IMR-90 (cell line): Measurements from ENCODE around the gene ZNF732. TPM values are rescaled to one million over a fixed set of nuclear protein-coding genes. Genes with fewer than 3 reads are reported as not detected.
"Not testable (repeated sequence)": the region's sequence is repeated elsewhere in the genome, so short reads cannot be mapped to it uniquely, and the experiment has no call there.

Experiments used
- ATAC-seq: fragments of 200-7000 bp; cut with Tn5 transposase; 2 replicates; pipeline ENCODE4 v1.9.1; 2020; ENCODE audit warnings: low read depth, mild to moderate bottlenecking, moderate library complexity
- BruUV-seq: library from RNA; stranded (reverse); fragments of 400-500 nt; replicated peaks from 2 replicates; lab custom pipeline; 2021; lab: Mats Ljungman, UMichigan
- CTCF ChIA-PET: fragments of 300-600 bp; formaldehyde crosslinking; extraction: SDS; loops from one replicate; lab custom pipeline; 2021; ENCODE audit warnings: antibody characterized with exemption; lab: Yijun Ruan, JAX
- POLR2A ChIA-PET: fragments of 300-600 bp; sonication (Branson Sonifier 250); formaldehyde crosslinking; loops from one replicate; lab custom pipeline; 2022; ENCODE audit warnings: antibody characterized with exemption; ENCODE audit not compliant: unreplicated experiment; lab: Charles Lee
- DNase-seq: peaks from one replicate; pipeline ENCODE4 v3.0.0; 2013
- H2AFZ ChIP-seq: replicated peaks from 2 replicates; pipeline ENCODE3; 2013; ENCODE audit warnings: low read length, mild to moderate bottlenecking; ENCODE audit not compliant: poor library complexity
- H2AK5ac ChIP-seq: 2 replicates; pipeline ENCODE4 v1.6.1; 2013; ENCODE audit warnings: low read depth, low read length, inconsistent platforms
- H2AK9ac ChIP-seq: replicated peaks from 2 replicates; pipeline ENCODE3; 2013; ENCODE audit warnings: mild to moderate bottlenecking, low read depth, low read length, moderate library complexity; ENCODE audit not compliant: poor library complexity
- H2BK120ac ChIP-seq: 2 replicates; pipeline ENCODE4 v1.6.1; 2013; ENCODE audit warnings: low read depth, low read length, inconsistent platforms
- H2BK15ac ChIP-seq: 3 replicates; pipeline ENCODE4 v1.6.1; 2013; ENCODE audit warnings: low read depth, low read length, inconsistent platforms
- H2BK20ac ChIP-seq: 2 replicates; pipeline ENCODE4 v1.6.1; 2013; ENCODE audit warnings: low read depth, mild to moderate bottlenecking, inconsistent platforms, low read length, moderate library complexity
- H2BK5ac ChIP-seq: 2 replicates; pipeline ENCODE4 v1.6.1; 2013; ENCODE audit warnings: mild to moderate bottlenecking, low read depth, low read length, inconsistent platforms; ENCODE audit not compliant: poor library complexity, severe bottlenecking
- H3K14ac ChIP-seq: replicated peaks from 2 replicates; pipeline ENCODE4 v1.6.1; 2013; ENCODE audit warnings: low read depth, low read length, inconsistent platforms
- H3K18ac ChIP-seq: 2 replicates; pipeline ENCODE4 v1.6.1; 2013; ENCODE audit warnings: low read depth, low read length, control low read depth
- H3K23ac ChIP-seq: 2 replicates; pipeline ENCODE4 v1.6.1; 2013; ENCODE audit warnings: low read depth, low read length, inconsistent platforms
- H3K27ac ChIP-seq: 2 replicates; pipeline ENCODE4 v1.5.1; 2013; ENCODE audit warnings: mild to moderate bottlenecking, control low read depth, low read length; ENCODE audit not compliant: insufficient read depth
- H3K27me3 ChIP-seq: 2 replicates; pipeline ENCODE4 v1.6.1; 2013; ENCODE audit warnings: low read length; ENCODE audit not compliant: control insufficient read depth, insufficient read depth
- H3K36me3 ChIP-seq: 2 replicates; pipeline ENCODE4 v1.6.1; 2013; ENCODE audit warnings: low read length, mixed read lengths; ENCODE audit not compliant: control insufficient read depth, insufficient read depth
- H3K4ac ChIP-seq: 2 replicates; pipeline ENCODE4 v1.6.1; 2013; ENCODE audit warnings: low read depth, low read length, inconsistent platforms
- H3K4me1 ChIP-seq: 2 replicates; pipeline ENCODE4 v1.6.1; 2013; ENCODE audit warnings: low read length, mixed read lengths; ENCODE audit not compliant: control insufficient read depth, insufficient read depth
- H3K4me2 ChIP-seq: 2 replicates; pipeline ENCODE4 v1.6.1; 2013; ENCODE audit warnings: low read depth, mild to moderate bottlenecking, control low read depth, low read length, moderate library complexity
- H3K4me3 ChIP-seq: 2 replicates; pipeline ENCODE4 v1.5.1; 2013; ENCODE audit warnings: low read depth, mild to moderate bottlenecking, control low read depth, low read length, moderate library complexity; ENCODE audit not compliant: insufficient read depth
- H3K56ac ChIP-seq: 2 replicates; pipeline ENCODE4 v1.6.1; 2013; ENCODE audit warnings: low read length, inconsistent platforms; ENCODE audit not compliant: insufficient read depth; ENCODE audit errors: extremely low read depth
- H3K79me1 ChIP-seq, 2 experiments: 2 replicates each; pipeline ENCODE4 v1.6.1; 2013; ENCODE audit warnings: low read length in 2 of 2, inconsistent platforms in 1 of 2, low read depth in 1 of 2
- H3K9ac ChIP-seq: 2 replicates; pipeline ENCODE4 v1.6.1; 2013; ENCODE audit warnings: low read depth, low read length, control low read depth
- H3K9me1 ChIP-seq: 2 replicates; pipeline ENCODE4 v1.6.1; 2013; ENCODE audit warnings: low read length, inconsistent platforms; ENCODE audit not compliant: insufficient read depth
- H3K9me3 ChIP-seq: 2 replicates; pipeline ENCODE4 v1.6.1; 2013; ENCODE audit warnings: low read length; ENCODE audit not compliant: control insufficient read depth, insufficient read depth
- H4K20me1 ChIP-seq: 2 replicates; pipeline ENCODE4 v1.6.1; 2013; ENCODE audit warnings: low read length, inconsistent platforms; ENCODE audit not compliant: insufficient read depth
- H4K5ac ChIP-seq: 2 replicates; pipeline ENCODE4 v1.6.1; 2013; ENCODE audit warnings: mild to moderate bottlenecking, low read depth, low read length, control low read depth
- H4K8ac ChIP-seq, 2 experiments: 2 replicates each; pipeline ENCODE4 v1.6.1; 2013; ENCODE audit warnings: low read depth in 2 of 2, low read length in 2 of 2, control low read depth in 1 of 2, inconsistent platforms in 1 of 2
- H4K91ac ChIP-seq: 2 replicates; pipeline ENCODE4 v1.6.1; 2013; ENCODE audit warnings: low read depth, low read length, inconsistent platforms; ENCODE audit not compliant: insufficient read depth
- WGBS, 2 experiments: methylation state at CpG; one replicate each; pipeline versions ENCODE4 v1.1.5 to v1.1.7; 2013; ENCODE audit warnings: missing lambda C conversion rate in 2 of 2; ENCODE audit not compliant: insufficient read length in 1 of 2; ENCODE audit errors: extremely low coverage in 2 of 2; 5-methylcytosine and 5-hydroxymethylcytosine counted together
- dilution Hi-C: fragments of 300-500 bp; cut with HindIII; formaldehyde crosslinking; loops from one replicate; pipeline ENCODE4 v1.14.3; 2018; ENCODE audit warnings: low sequenced_read_pairs; ENCODE audit not compliant: unreplicated experiment
- in situ Hi-C: fragments of 300-500 bp; cut with MboI; formaldehyde crosslinking; loops from 3 replicates; pipeline ENCODE4 v1.14.3; 2019; ENCODE audit warnings: low sequenced_read_pairs, inconsistent platforms, mixed read lengths
- intact Hi-C: fragments of 100-400 bp; cut with micrococcal nuclease; formaldehyde crosslinking; loops from 2 replicates; pipeline ENCODE4 v1.10.0; 2022
- polyA plus RNA-seq, 3 experiments: library from polyadenylated mRNA; depleted of rRNA; stranded (reverse); fragments of >200 nt; gene quantifications; 2 replicates each; pipeline ENCODE4 v1.2.3, GENCODE V29; 2012; ENCODE audit warnings: low replicate concordance in 1 of 3
- total RNA-seq: library from RNA; depleted of rRNA; stranded (reverse); fragments of >200 nt; gene quantifications from 2 replicates; pipeline ENCODE4 v1.2.3, GENCODE V29; 2012

Gene ZNF732
- total and polyA plus RNA-seq, 2 of the 4 experiments (the other 2 are of a cell fraction): under 0.01 TPM; not detected in 1

- H3K79me1 ChIP-seq, intact Hi-C loops, ATAC-seq, H3K4ac ChIP-seq, H3K9ac ChIP-seq, H3K4me1 ChIP-seq, H3K27ac ChIP-seq, dilution Hi-C loops, H4K91ac ChIP-seq, BruUV-seq, H2BK20ac ChIP-seq, H4K5ac ChIP-seq, H2AK5ac ChIP-seq, H3K9me1 ChIP-seq, H3K36me3 ChIP-seq, POLR2A ChIA-PET, in situ Hi-C loops, DNase-seq, H2BK120ac ChIP-seq, H2BK15ac ChIP-seq, H3K18ac ChIP-seq, H3K4me2 ChIP-seq, H3K56ac ChIP-seq, H4K20me1 ChIP-seq, H2AFZ ChIP-seq, H3K23ac ChIP-seq, H2BK5ac ChIP-seq, H3K27me3 ChIP-seq, CTCF ChIA-PET, H4K8ac ChIP-seq, H2AK9ac ChIP-seq, H3K14ac ChIP-seq: not testable (repeated sequence)
- H3K4me3 ChIP-seq: peak overlapping the region; percentile 49; the same call in 1 of the 2 replicates
- H3K9me3 ChIP-seq: peaks cover 27% of the 10 kb centered on the region
- WGBS, 2 experiments: 0% methylated on average over 2 of the region's 20 CpGs; no CpG with 5 or more reads in 1 of the 2 experiments
Measured at GRCh38 chr4:304516-304915, 758 bp downstream of the ZNF732 start.
